Measurements from ENCODE around the gene IQCF2. TPM values are rescaled to one million over a fixed set of nuclear protein-coding genes. Genes with fewer than 3 reads are reported as not detected.
"Not testable (repeated sequence)": the region's sequence is repeated elsewhere in the genome, so short reads cannot be mapped to it uniquely, and the experiment has no call there.

The IQCF2 gene
- total RNA-seq, 1 donor from 2014 or later: not detected

- DNase-seq (ENCODE audit: low spot score): no peak
- ATAC-seq: no peak
Measured at GRCh38 chr3:51876186-51876585, 14.8 kb downstream of the IQCF2 start.

- DNase-seq (ENCODE audit: low spot score) (no peak), ATAC-seq (no peak)
Measured at GRCh38 chr3:51879937-51880336, 18.5 kb downstream of the IQCF2 start.

- DNase-seq (ENCODE audit: low spot score) (no peak), ATAC-seq (no peak)
Measured at GRCh38 chr3:51886447-51886846, 25.0 kb downstream of the IQCF2 start.

GRCh38 chr3:51887620-51888019 lies 26.2 kb downstream of the IQCF2 start:
- ATAC-seq (no peak), DNase-seq (ENCODE audit: low spot score) (no peak)

GRCh38 chr3:51888463-51889105 lies 27.2 kb downstream of the IQCF2 start:
- no peak for ATAC-seq
- DNase-seq (ENCODE audit: low spot score): no peak

GRCh38 chr3:51891242-51892039 lies 30.0 kb downstream of the IQCF2 start:
- no peak for ATAC-seq

GRCh38 chr3:51894391-51894790 lies 33.0 kb downstream of the IQCF2 start:
- no peak for ATAC-seq
- DNase-seq (ENCODE audit: low spot score): no peak

More at GRCh38 chr3:51891242-51892039, 30.0 kb downstream of the IQCF2 start:
- DNase-seq (ENCODE audit: low spot score): no peak

GRCh38 chr3:51894939-51895338 lies 33.5 kb downstream of the IQCF2 start:
- DNase-seq (ENCODE audit: low spot score) (no peak), ATAC-seq (no peak)

- DNase-seq (ENCODE audit: low spot score): no peak
- no peak for ATAC-seq
Measured at GRCh38 chr3:51896607-51897305, 35.3 kb downstream of the IQCF2 start.

GRCh38 chr3:51897391-51897790 lies 36.0 kb downstream of the IQCF2 start:
- DNase-seq (ENCODE audit: low spot score): no peak
- ATAC-seq: no peak

- not testable (repeated sequence) for ATAC-seq; DNase-seq (ENCODE audit: low spot score)
Measured at GRCh38 chr3:51900043-51900442, 38.6 kb downstream of the IQCF2 start.

- ATAC-seq; DNase-seq (ENCODE audit: low spot score): not testable (repeated sequence)
Measured at GRCh38 chr3:51902361-51902760, 40.9 kb downstream of the IQCF2 start.

GRCh38 chr3:51904034-51904823 lies 42.8 kb downstream of the IQCF2 start:
- no peak for DNase-seq (ENCODE audit: low spot score)
- no peak for ATAC-seq

- no peak for DNase-seq (ENCODE audit: low spot score)
Measured at GRCh38 chr3:51908026-51908425, 46.6 kb downstream of the IQCF2 start.

More at GRCh38 chr3:51908026-51908425, 46.6 kb downstream of the IQCF2 start:
- no peak for ATAC-seq

Other genes with a start within 250 kb of the IQCF2 start
- 39.2 TPM for gene TEX264, start 190.4 kb upstream of the IQCF2 start, total RNA-seq
- 0.05 TPM for gene GRM2, start 154.5 kb upstream of the IQCF2 start, total RNA-seq
- not detected for gene IQCF6, start 82.4 kb upstream of the IQCF2 start, total RNA-seq
- not detected for gene IQCF5, start 14.0 kb downstream of the IQCF2 start, total RNA-seq
- not detected for gene IQCF1, start 41.7 kb downstream of the IQCF2 start, total RNA-seq
- gene RRP9, start 80.3 kb downstream of the IQCF2 start, total RNA-seq: 7.6 TPM
- 23.7 TPM for gene PARP3, start 80.7 kb downstream of the IQCF2 start, total RNA-seq
- gene GPR62, start 93.8 kb downstream of the IQCF2 start, total RNA-seq: not detected
- gene PCBP4, start 105.8 kb downstream of the IQCF2 start, total RNA-seq: 7.4 TPM
- 113 TPM for gene ABHD14B, start 112.4 kb downstream of the IQCF2 start, total RNA-seq
- gene ABHD14A, start 113.4 kb downstream of the IQCF2 start, total RNA-seq: 13.8 TPM
- gene ACY1, start 121.9 kb downstream of the IQCF2 start, total RNA-seq: 301 TPM
- 392 TPM for gene RPL29, start 134.3 kb downstream of the IQCF2 start, total RNA-seq
- gene DUSP7, start 195.0 kb downstream of the IQCF2 start, total RNA-seq: 4.3 TPM